Measurements from ENCODE around the gene LSAMP. TPM values are rescaled to one million over a fixed set of nuclear protein-coding genes. Genes with fewer than 3 reads are reported as not detected.

LSAMP gene
- total and polyA plus RNA-seq, 2 donors (not counting 3 experiments of a cell fraction or from before 2014, with no cell fraction given), result not detected

GRCh38 chr3:115808816-115809215 lies 636.5 kb downstream of the LSAMP start:
- Histone ChIP-seq H3K27ac (ENCODE audit: insufficient read depth, low read depth, low read length) (no peak overlapping the region), H3K4me3 (replicated peaks in 1 of 3; ENCODE audit: insufficient read depth in 1 of 3, low read depth in 1 of 3, low read length in 3 of 3) (no peak overlapping the region), H3K9ac (replicated peaks; ENCODE audit: extremely low read depth, insufficient read depth, low read length) (no peak overlapping the region), H3K4me1 (ENCODE audit: control insufficient read depth, extremely low read depth, insufficient read depth, low read length) (peaks cover 4% of the 10 kb centered on the region), H3K79me2 (ENCODE audit: control insufficient read depth, insufficient read depth, low read length) (no peaks in the 10 kb centered on the region), H3K9me1 (replicated peaks; ENCODE audit: control insufficient read depth, extremely low read depth, insufficient read depth, low read length) (no peaks in the 10 kb centered on the region), H3K36me3 (ENCODE audit: control insufficient read depth in 2 of 2, extremely low read depth in 1 of 2, insufficient read depth in 2 of 2, low read length in 2 of 2) (no peaks in the 10 kb centered on the region), H2AFZ (ENCODE audit: low read depth, low read length) (no peak overlapping the region), H3K9me3 (replicated peaks; ENCODE audit: control insufficient read depth, insufficient read depth, low read length) (no peaks in the 10 kb centered on the region), H4K20me1 (replicated peaks; ENCODE audit: control insufficient read depth, extremely low read depth, insufficient read depth, low read length) (no peaks in the 10 kb centered on the region), H3K27me3 (ENCODE audit: control insufficient read depth in 2 of 2, insufficient read depth in 2 of 2, low read length in 2 of 2) (peaks cover 0 to 5% of the 10 kb centered on the region in 2 experiments), H3K4me2 (ENCODE audit: insufficient read depth, low read length) (no peak overlapping the region)
- TF ChIP-seq GATA2 (IDR thresholded peaks at IDR 0.05; ENCODE audit: insufficient read depth, insufficient read length, low read depth, low read length) (no peak), MAX (IDR thresholded peaks at IDR 0.05; ENCODE audit: insufficient read depth, insufficient read length) (no peak)
- no TSS peak for BruUV-seq (replicated peaks)
- CTCF ChIA-PET, result no interaction called here
- POLR2A ChIA-PET, result no interaction called here
- intact Hi-C loops (cut with micrococcal nuclease), result no loop called here
- DNase-seq (ENCODE audit: low read depth, low spot score) (no peak), FAIRE-seq (no peak)
- dilution Hi-C loops (cut with MboI; ENCODE audit: extremely low pct_ligation_motif_present, low sequenced_read_pairs), result no loop called here

- no peak overlapping the region for H3K27ac ChIP-seq (ENCODE audit: insufficient read depth, low read depth, low read length)
- no peak for FAIRE-seq
- H3K9me1 ChIP-seq (replicated peaks; ENCODE audit: control insufficient read depth, extremely low read depth, insufficient read depth, low read length), result no peaks in the 10 kb centered on the region
- no peaks in the 10 kb centered on the region for H4K20me1 ChIP-seq (replicated peaks; ENCODE audit: control insufficient read depth, extremely low read depth, insufficient read depth, low read length)
- no peak overlapping the region for H2AFZ ChIP-seq (ENCODE audit: low read depth, low read length)
- intact Hi-C loops (cut with micrococcal nuclease) (no loop called here), dilution Hi-C loops (cut with MboI; ENCODE audit: extremely low pct_ligation_motif_present, low sequenced_read_pairs) (no loop called here)
- H3K4me2 ChIP-seq (ENCODE audit: insufficient read depth, low read length), result no peak overlapping the region
- H3K9ac ChIP-seq (replicated peaks; ENCODE audit: extremely low read depth, insufficient read depth, low read length), result no peak overlapping the region
- no peaks in the 10 kb centered on the region for H3K9me3 ChIP-seq (replicated peaks; ENCODE audit: control insufficient read depth, insufficient read depth, low read length)
- TF ChIP-seq MYC (IDR thresholded peaks at IDR 0.05; ENCODE audit: low read depth, low read length), result no peak
- no peak for TF ChIP-seq JUN (IDR thresholded peaks at IDR 0.05; ENCODE audit: borderline replicate concordance, insufficient read depth, insufficient read length, low read depth)
- no peak for TF ChIP-seq POLR2A (IDR thresholded peaks at IDR 0.05; ENCODE audit: low read depth, low read length)
- TF ChIP-seq CTCF (IDR thresholded peaks at IDR 0.05; ENCODE audit: extremely low read depth in 1 of 2, insufficient read depth in 1 of 2, low read depth in 1 of 2, low read length in 2 of 2), result no peak
- TF ChIP-seq EZH2 (IDR thresholded peaks at IDR 0.05; ENCODE audit: borderline replicate concordance, low read depth, low read length, severe bottlenecking), result no peak
- no peak for TF ChIP-seq POLR2AphosphoS5 (IDR thresholded peaks at IDR 0.05; ENCODE audit: insufficient read depth, low read depth, low read length)
- no peak for TF ChIP-seq MAX (IDR thresholded peaks at IDR 0.05; ENCODE audit: insufficient read depth, insufficient read length)
- TF ChIP-seq GATA2 (IDR thresholded peaks at IDR 0.05; ENCODE audit: insufficient read depth, insufficient read length, low read depth, low read length), result no peak
- no peak for TF ChIP-seq FOS (IDR thresholded peaks at IDR 0.05; ENCODE audit: borderline replicate concordance, insufficient read depth, low read length)
- no peak for DNase-seq (ENCODE audit: low read depth, low spot score)
- peaks cover 4% of the 10 kb centered on the region for H3K4me1 ChIP-seq (ENCODE audit: control insufficient read depth, extremely low read depth, insufficient read depth, low read length)
- H3K36me3 ChIP-seq (ENCODE audit: control insufficient read depth in 2 of 2, extremely low read depth in 1 of 2, insufficient read depth in 2 of 2, low read length in 2 of 2), result no peaks in the 10 kb centered on the region
- peaks cover 0 to 5% of the 10 kb centered on the region in 2 experiments for H3K27me3 ChIP-seq (ENCODE audit: control insufficient read depth in 2 of 2, insufficient read depth in 2 of 2, low read length in 2 of 2)
- BruUV-seq (replicated peaks), result no TSS peak
- ChIA-PET CTCF (interaction anchor here (0.9 kb wide), 1 partner anchor 23 kb away, joined by 3 read pairs; no protein-coding TSS in a partner anchor), POLR2A (no interaction called here)
- H3K4me3 ChIP-seq (replicated peaks in 1 of 3; ENCODE audit: insufficient read depth in 1 of 3, low read depth in 1 of 3, low read length in 3 of 3), result no peak overlapping the region
- H3K79me2 ChIP-seq (ENCODE audit: control insufficient read depth, insufficient read depth, low read length), result no peaks in the 10 kb centered on the region
Observed at GRCh38 chr3:115808244-115808643, 637.0 kb downstream of the LSAMP start.
